Trophoblast cell (in vitro differentiated cells and primary cell): ENCODE results near the gene POP4. TPM values are rescaled to one million over a fixed set of nuclear protein-coding genes. Genes with fewer than 3 reads are reported as not detected.
A peak's percentile ranks its signal among the peaks of the same experiment; 100 is the strongest.
"Not testable (repeated sequence)": the region's sequence is repeated elsewhere in the genome, so short reads cannot be mapped to it uniquely, and the experiment has no call there.

Experiments used
- DNase-seq, 2 donors: peaks; one replicate each; pipeline ENCODE4 v3.0.0-alpha.2; 2016
- H2AFZ ChIP-seq: 2 replicates; pipeline ENCODE4 v1.6.1; 2013; ENCODE audit warnings: low read length, moderate library complexity, mild to moderate bottlenecking; ENCODE audit not compliant: insufficient read depth, poor library complexity
- H2AK5ac ChIP-seq: 2 replicates; pipeline ENCODE4 v1.6.1; 2013; ENCODE audit warnings: mild to moderate bottlenecking, low read length
- H2BK120ac ChIP-seq: 2 replicates; pipeline ENCODE4 v1.6.1; 2013; ENCODE audit warnings: low read length, mild to moderate bottlenecking, moderate library complexity; ENCODE audit not compliant: insufficient read depth, poor library complexity
- H2BK12ac ChIP-seq: 2 replicates; pipeline ENCODE4 v1.6.1; 2013; ENCODE audit warnings: mild to moderate bottlenecking, low read length, moderate library complexity
- H2BK5ac ChIP-seq: 2 replicates; pipeline ENCODE4 v1.6.1; 2013; ENCODE audit warnings: low read length, low read depth, moderate library complexity, mild to moderate bottlenecking; ENCODE audit not compliant: poor library complexity
- H3K14ac ChIP-seq: 2 replicates; pipeline ENCODE4 v1.6.1; 2013; ENCODE audit warnings: mild to moderate bottlenecking, low read length
- H3K18ac ChIP-seq: 2 replicates; pipeline ENCODE4 v1.6.1; 2013; ENCODE audit warnings: mild to moderate bottlenecking, low read length
- H3K23ac ChIP-seq: 2 replicates; pipeline ENCODE4 v1.6.1; 2013; ENCODE audit warnings: low read length
- H3K27ac ChIP-seq: 2 replicates; pipeline ENCODE4 v1.5.1; 2013; ENCODE audit warnings: low read depth, mild to moderate bottlenecking, inconsistent platforms, low read length, moderate library complexity
- H3K27me3 ChIP-seq: 2 replicates; pipeline ENCODE4 v1.6.1; 2013; ENCODE audit warnings: inconsistent platforms, mild to moderate bottlenecking, low read length, moderate library complexity; ENCODE audit not compliant: insufficient read depth
- H3K36me3 ChIP-seq, 2 experiments: 1 replicate in 1 of 2; 2 replicates in 1 of 2; pipeline ENCODE4 v1.6.1; 2013; ENCODE audit warnings: low read length in 2 of 2, mild to moderate bottlenecking in 2 of 2, moderate library complexity in 1 of 2; ENCODE audit not compliant: insufficient read depth in 2 of 2, control insufficient read depth in 1 of 2
- H3K4ac ChIP-seq: 2 replicates; pipeline ENCODE4 v1.6.1; 2013; ENCODE audit warnings: low read depth, mild to moderate bottlenecking, low read length, moderate library complexity
- H3K4me1 ChIP-seq, 2 experiments: 1 replicate in 1 of 2; 2 replicates in 1 of 2; pipeline ENCODE4 v1.6.1; 2013; ENCODE audit warnings: low read length in 2 of 2, mild to moderate bottlenecking in 2 of 2, moderate library complexity in 1 of 2; ENCODE audit not compliant: insufficient read depth in 2 of 2, control insufficient read depth in 1 of 2
- H3K4me2 ChIP-seq: 2 replicates; pipeline ENCODE4 v1.6.1; 2013; ENCODE audit warnings: inconsistent platforms, mild to moderate bottlenecking, low read length, moderate library complexity
- H3K4me3 ChIP-seq: 2 replicates; pipeline ENCODE4 v1.5.1; 2013; ENCODE audit warnings: mild to moderate bottlenecking, low read depth, low read length, inconsistent platforms
- H3K79me1 ChIP-seq: one replicate; pipeline ENCODE4 v1.6.1; 2013; ENCODE audit warnings: low read length
- H3K79me2 ChIP-seq: 2 replicates; pipeline ENCODE4 v1.6.1; 2013; ENCODE audit warnings: low read length, mild to moderate bottlenecking; ENCODE audit not compliant: control insufficient read depth, insufficient read depth, poor library complexity
- H3K9ac ChIP-seq: 2 replicates; pipeline ENCODE4 v1.6.1; 2013; ENCODE audit warnings: mild to moderate bottlenecking, low read length
- H3K9me3 ChIP-seq: 2 replicates; pipeline ENCODE4 v1.6.1; 2013; ENCODE audit warnings: low read depth, mild to moderate bottlenecking, control low read depth, inconsistent platforms, low read length; ENCODE audit not compliant: insufficient read depth
- H4K12ac ChIP-seq: 2 replicates; pipeline ENCODE4 v1.6.1; 2013; ENCODE audit warnings: low read depth, mild to moderate bottlenecking, low read length, moderate library complexity
- H4K8ac ChIP-seq: 2 replicates; pipeline ENCODE4 v1.6.1; 2013; ENCODE audit warnings: low read depth, mild to moderate bottlenecking, low read length, moderate library complexity
- H4K91ac ChIP-seq: one replicate; pipeline ENCODE4 v1.6.1; 2013; ENCODE audit warnings: low read depth, mild to moderate bottlenecking, low read length, moderate library complexity
- WGBS: extraction: QIAGEN DNeasy Blood & Tissue Kit; methylation state at CpG from one replicate; pipeline ENCODE4 v1.1.7; 2013; ENCODE audit warnings: missing lambda C conversion rate; ENCODE audit not compliant: insufficient read length, insufficient coverage; ENCODE audit errors: extremely low coverage; 5-methylcytosine and 5-hydroxymethylcytosine counted together
- polyA plus RNA-seq: library from polyadenylated mRNA; stranded (reverse); fragments of 200-250 nt; gene quantifications from 2 replicates; pipeline ENCODE4 v1.2.3, GENCODE V29; 2013

POP4 gene
- 76.3 and 81.4 TPM in 2 replicates for polyA plus RNA-seq

GRCh38 chr19:29605653-29606419, at the start of gene POP4:
Gene POP4 (plus strand): TSS chr19:29606283. CDS start chr19:29606319, 36 bp downstream.
- H3K79me1 ChIP-seq: peaks cover 8% of the 10 kb centered on the region

GRCh38 chr19:29559110-29559509, 47.0 kb upstream of the POP4 start:
- H3K23ac ChIP-seq, H3K79me2 ChIP-seq, H4K8ac ChIP-seq, H3K9ac ChIP-seq, H3K18ac ChIP-seq, H2BK5ac ChIP-seq, H3K27ac ChIP-seq, H3K4ac ChIP-seq, H3K4me1 ChIP-seq, H2BK12ac ChIP-seq, H3K36me3 ChIP-seq, H2AK5ac ChIP-seq, H4K91ac ChIP-seq, H3K4me2 ChIP-seq, H2BK120ac ChIP-seq, H3K4me3 ChIP-seq, H2AFZ ChIP-seq, H3K79me1 ChIP-seq, H3K14ac ChIP-seq, H4K12ac ChIP-seq, H3K27me3 ChIP-seq, DNase-seq, H3K9me3 ChIP-seq: not testable (repeated sequence)
- no CpG with 5 or more reads among the region's 2 CpGs for WGBS

More at GRCh38 chr19:29605653-29606419, at the start of gene POP4:
- DNase-seq: peak; percentile 97 to 100
- H3K18ac ChIP-seq: peak within 1 kb of the TSS; percentile 87
- H2BK120ac ChIP-seq: peak within 1 kb of the TSS; percentile 48
- peak within 1 kb of the TSS; percentile 96 for H3K9ac ChIP-seq
- H3K4me3 ChIP-seq: peak within 1 kb of the TSS; percentile 92
- H4K8ac ChIP-seq: peak within 1 kb of the TSS; percentile 99
- H4K91ac ChIP-seq: peak within 1 kb of the TSS; percentile 80
- H2BK5ac ChIP-seq: peak within 1 kb of the TSS; percentile 66
- H3K4ac ChIP-seq: peak within 1 kb of the TSS; percentile 66
- H2AFZ ChIP-seq: peak within 1 kb of the TSS; percentile 88
- no CpG with 5 or more reads among the region's 47 CpGs for WGBS
- H3K27ac ChIP-seq: peak within 1 kb of the TSS; percentile 18
- H3K36me3 ChIP-seq: peaks cover 10 to 13% of the 10 kb centered on the region in 2 experiments
- H2AK5ac ChIP-seq: peak within 1 kb of the TSS; percentile 22
- H3K27me3 ChIP-seq: no peaks in the 10 kb centered on the region
- H4K12ac ChIP-seq: peak within 1 kb of the TSS; percentile 90
- peak within 1 kb of the TSS; percentile 93 for H3K4me2 ChIP-seq
- H3K9me3 ChIP-seq: no peaks in the 10 kb centered on the region
- no peak within 1 kb of the TSS for H2BK12ac ChIP-seq
- H3K23ac ChIP-seq: no peak within 1 kb of the TSS
- H3K79me2 ChIP-seq: peaks cover 7% of the 10 kb centered on the region
- H3K4me1 ChIP-seq: no peaks in the 10 kb centered on the region
- H3K14ac ChIP-seq: peak within 1 kb of the TSS; percentile 93

- peaks cover 10% of the 10 kb centered on the region for H3K9me3 ChIP-seq
- H3K4me3 ChIP-seq: no peak overlapping the region
- no peak overlapping the region for H4K8ac ChIP-seq
- no peaks in the 10 kb centered on the region for H3K36me3 ChIP-seq
- H2BK5ac ChIP-seq: no peak overlapping the region
- no peak overlapping the region for H3K14ac ChIP-seq
- no peak overlapping the region for H2AK5ac ChIP-seq
- H2BK12ac ChIP-seq: no peak overlapping the region
- H4K91ac ChIP-seq: no peak overlapping the region
- H3K4me1 ChIP-seq: no peaks in the 10 kb centered on the region
- no peaks in the 10 kb centered on the region for H3K27me3 ChIP-seq
- no peaks in the 10 kb centered on the region for H3K79me2 ChIP-seq
- H3K9ac ChIP-seq: no peak overlapping the region
- no peak overlapping the region for H2AFZ ChIP-seq
- no peak overlapping the region for H3K4me2 ChIP-seq
- no peak overlapping the region for H3K27ac ChIP-seq
- no peaks in the 10 kb centered on the region for H3K79me1 ChIP-seq
- no peak overlapping the region for H3K4ac ChIP-seq
- H3K23ac ChIP-seq: no peak overlapping the region
- no peak overlapping the region for H4K12ac ChIP-seq
- no peak for DNase-seq
- WGBS: no CpG with 5 or more reads among the region's 4 CpGs
- H2BK120ac ChIP-seq: no peak overlapping the region
- no peak overlapping the region for H3K18ac ChIP-seq
These were observed 46.3 kb upstream of the POP4 start for GRCh38 chr19:29559743-29560142.

- H4K91ac ChIP-seq: no peak overlapping the region
- WGBS: no CpG with 5 or more reads among the region's 6 CpGs
- no peak overlapping the region for H3K9ac ChIP-seq
These were observed 45.6 kb upstream of the POP4 start for GRCh38 chr19:29560313-29561075.

More at GRCh38 chr19:29560313-29561075, 45.6 kb upstream of the POP4 start:
- H3K14ac ChIP-seq: no peak overlapping the region
- no peak overlapping the region for H4K8ac ChIP-seq
- no peaks in the 10 kb centered on the region for H3K79me2 ChIP-seq
- H4K12ac ChIP-seq: no peak overlapping the region
- no peaks in the 10 kb centered on the region for H3K36me3 ChIP-seq
- H3K18ac ChIP-seq: no peak overlapping the region
- H3K9me3 ChIP-seq: peaks cover 10% of the 10 kb centered on the region
- no peak overlapping the region for H2BK12ac ChIP-seq
- H2AFZ ChIP-seq: no peak overlapping the region
- H2BK5ac ChIP-seq: no peak overlapping the region
- no peaks in the 10 kb centered on the region for H3K27me3 ChIP-seq
- no peak overlapping the region for H3K4ac ChIP-seq
- H2AK5ac ChIP-seq: no peak overlapping the region
- H2BK120ac ChIP-seq: no peak overlapping the region
- no peaks in the 10 kb centered on the region for H3K79me1 ChIP-seq
- H3K4me1 ChIP-seq: no peaks in the 10 kb centered on the region
- no peak overlapping the region for H3K23ac ChIP-seq
- DNase-seq: no peak
- H3K27ac ChIP-seq: no peak overlapping the region
- H3K4me2 ChIP-seq: no peak overlapping the region
- H3K4me3 ChIP-seq: no peak overlapping the region
